Muscle layer of colon (tissue), 2 donors: ENCODE measurements around the gene MOSPD3.

ENCODE experiments used
- H3K27ac ChIP-seq: one replicate; pipeline ENCODE4 v1.7.0; 2013; ENCODE audit warnings: low read depth, mild to moderate bottlenecking, low read length, moderate library complexity
- H3K27me3 ChIP-seq, 2 donors: one replicate each; pipeline ENCODE4 v1.7.0; 2013; ENCODE audit warnings: low read length in 2 of 2, mild to moderate bottlenecking in 2 of 2; ENCODE audit not compliant: insufficient read depth in 2 of 2, control insufficient read depth in 1 of 2
- H3K36me3 ChIP-seq: one replicate; pipeline ENCODE4 v1.7.0; 2013; ENCODE audit warnings: mild to moderate bottlenecking, low read length; ENCODE audit not compliant: insufficient read depth
- H3K4me1 ChIP-seq: one replicate; pipeline ENCODE4 v1.7.0; 2013; ENCODE audit warnings: mild to moderate bottlenecking, low read length; ENCODE audit not compliant: insufficient read depth
- H3K4me3 ChIP-seq, 2 donors: one replicate each; pipeline ENCODE4 v1.7.0; 2013; ENCODE audit warnings: low read length in 2 of 2, low read depth in 1 of 2, mild to moderate bottlenecking in 1 of 2, moderate library complexity in 1 of 2
- H3K9ac ChIP-seq: one replicate; pipeline ENCODE4 v1.7.0; 2013; ENCODE audit warnings: low read length
- H3K9me3 ChIP-seq: one replicate; pipeline ENCODE4 v1.7.0; 2013; ENCODE audit warnings: mild to moderate bottlenecking, low read length
- donor health status: abdominal sarcoma.
- donor health status: Adenocarcinoma of cecum.

The MOSPD3 gene

GRCh38 chr7:100603726-100604027 lies 8.7 kb upstream of the MOSPD3 start:
- H3K36me3 ChIP-seq: no peaks in the 10 kb centered on the region
- peak overlapping the region; percentile 80 for H3K27ac ChIP-seq
- H3K27me3 ChIP-seq: no peaks in the 10 kb centered on the region
- H3K9ac ChIP-seq: no peak overlapping the region
- H3K9me3 ChIP-seq: no peaks in the 10 kb centered on the region
- H3K4me3 ChIP-seq: peak overlapping the region; percentile 26 to 55
- peaks cover 10% of the 10 kb centered on the region for H3K4me1 ChIP-seq

- Histone ChIP-seq H3K36me3 (no peaks in the 10 kb centered on the region), H3K9ac (no peak overlapping the region), H3K27me3 (no peaks in the 10 kb centered on the region), H3K4me3 (peak overlapping the region; percentile 52 to 64), H3K4me1 (peaks cover 10% of the 10 kb centered on the region), H3K9me3 (no peaks in the 10 kb centered on the region), H3K27ac (peak overlapping the region; percentile 80)
Observed at GRCh38 chr7:100604028-100604975, 8.0 kb upstream of the MOSPD3 start.

DNA sequence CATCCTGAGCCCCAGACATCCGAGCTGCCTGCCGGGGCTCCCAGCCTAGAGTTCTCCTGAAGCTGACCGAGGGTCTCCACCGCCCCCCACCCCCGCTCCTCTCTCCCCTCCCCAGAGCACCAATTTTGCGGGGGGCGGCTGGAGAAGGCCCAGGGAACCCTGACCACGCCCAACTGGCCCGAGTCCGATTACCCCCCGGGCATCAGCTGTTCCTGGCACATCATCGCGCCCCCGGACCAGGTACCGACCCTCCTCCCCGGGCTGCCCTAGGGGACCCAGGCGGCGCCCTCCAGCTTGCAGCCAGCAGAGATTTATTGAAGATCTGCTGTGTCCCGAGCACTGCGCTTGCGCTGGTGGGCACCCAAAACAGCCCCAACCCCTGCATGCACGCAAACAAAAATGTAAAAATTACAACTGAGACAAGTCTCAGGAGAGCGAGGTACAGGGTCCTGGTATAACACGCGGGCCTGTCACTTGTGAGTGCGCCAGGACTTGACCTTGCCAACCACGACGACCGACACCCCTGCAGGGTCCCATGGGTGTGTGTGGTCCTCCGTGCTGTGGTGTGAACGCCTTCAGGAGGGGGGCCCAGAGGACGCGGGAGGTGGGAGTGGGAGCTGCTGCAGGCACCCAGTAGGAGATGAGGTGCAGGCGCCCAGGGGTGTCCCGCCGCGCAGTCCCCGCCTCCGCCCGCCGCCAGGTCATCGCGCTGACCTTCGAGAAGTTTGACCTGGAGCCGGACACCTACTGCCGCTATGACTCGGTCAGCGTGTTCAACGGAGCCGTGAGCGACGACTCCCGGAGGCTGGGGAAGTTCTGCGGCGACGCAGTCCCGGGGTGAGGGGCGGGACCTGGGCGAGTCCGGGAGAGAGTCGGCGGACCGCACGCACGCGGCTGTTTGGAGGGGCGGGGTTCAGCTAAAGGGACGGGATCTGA lies 7.1 kb upstream of the MOSPD3 start:
- no peaks in the 10 kb centered on the region for H3K9me3 ChIP-seq

DNA sequence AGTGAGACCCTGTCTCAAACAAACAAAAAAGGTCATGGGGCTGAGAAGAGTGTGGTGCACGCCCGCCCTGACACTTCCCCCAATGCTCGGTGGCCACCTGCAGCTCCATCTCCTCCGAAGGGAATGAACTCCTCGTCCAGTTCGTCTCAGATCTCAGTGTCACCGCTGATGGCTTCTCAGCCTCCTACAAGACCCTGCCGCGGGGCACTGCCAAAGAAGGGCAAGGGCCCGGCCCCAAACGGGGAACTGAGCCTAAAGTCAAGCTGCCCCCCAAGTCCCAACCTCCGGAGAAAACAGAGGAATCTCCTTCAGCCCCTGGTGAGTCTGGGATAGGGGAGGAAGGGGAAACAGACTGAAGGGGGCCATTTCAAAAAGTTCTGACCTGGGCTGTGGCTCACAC lies 6.0 kb upstream of the MOSPD3 start:
- H3K9ac ChIP-seq: no peak overlapping the region
- H3K4me3 ChIP-seq: no peak overlapping the region
- no peaks in the 10 kb centered on the region for H3K36me3 ChIP-seq
- H3K9me3 ChIP-seq: no peaks in the 10 kb centered on the region
- H3K27ac ChIP-seq: no peak overlapping the region
- peaks cover 10% of the 10 kb centered on the region for H3K4me1 ChIP-seq
- no peaks in the 10 kb centered on the region for H3K27me3 ChIP-seq

More for the DNA sequence above, 7.1 kb upstream of the MOSPD3 start:
- no peaks in the 10 kb centered on the region for H3K27me3 ChIP-seq
- no peaks in the 10 kb centered on the region for H3K36me3 ChIP-seq
- peak overlapping the region; percentile 60 for H3K27ac ChIP-seq
- peak overlapping the region; percentile 52 to 64 for H3K4me3 ChIP-seq
- peaks cover 10% of the 10 kb centered on the region for H3K4me1 ChIP-seq
- H3K9ac ChIP-seq: no peak overlapping the region

- H3K36me3 ChIP-seq: no peaks in the 10 kb centered on the region
- no peak overlapping the region for H3K9ac ChIP-seq
- H3K4me3 ChIP-seq: no peak overlapping the region
- no peak overlapping the region for H3K27ac ChIP-seq
- no peaks in the 10 kb centered on the region for H3K9me3 ChIP-seq
- H3K4me1 ChIP-seq: peaks cover 10% of the 10 kb centered on the region
- no peaks in the 10 kb centered on the region for H3K27me3 ChIP-seq
Observed at GRCh38 chr7:100607111-100607510, 5.2 kb upstream of the MOSPD3 start.

GRCh38 chr7:100609958-100610357 lies 2.4 kb upstream of the MOSPD3 start:
- Histone ChIP-seq H3K9ac (no peak overlapping the region), H3K36me3 (no peaks in the 10 kb centered on the region), H3K27ac (no peak overlapping the region), H3K27me3 (no peaks in the 10 kb centered on the region), H3K9me3 (no peaks in the 10 kb centered on the region), H3K4me1 (peaks cover 14% of the 10 kb centered on the region), H3K4me3 (no peak overlapping the region)

- Histone ChIP-seq H3K27ac (peak overlapping the region; percentile 99), H3K9me3 (no peaks in the 10 kb centered on the region), H3K4me3 (peak overlapping the region; percentile 73 to 77), H3K27me3 (no peaks in the 10 kb centered on the region), H3K36me3 (peaks cover 5% of the 10 kb centered on the region), H3K9ac (peak overlapping the region; percentile 74), H3K4me1 (peaks cover 10% of the 10 kb centered on the region)
Observed at GRCh38 chr7:100612730-100613390, 520 bp downstream of the MOSPD3 start.

- Histone ChIP-seq H3K9ac (peak overlapping the region; percentile 74), H3K36me3 (peaks cover 5% of the 10 kb centered on the region), H3K4me3 (peak overlapping the region; percentile 73 to 77), H3K4me1 (peaks cover 10% of the 10 kb centered on the region), H3K27me3 (no peaks in the 10 kb centered on the region), H3K27ac (no peak overlapping the region), H3K9me3 (no peaks in the 10 kb centered on the region)
Observed at GRCh38 chr7:100613412-100614175, 1.3 kb downstream of the MOSPD3 start.

DNA sequence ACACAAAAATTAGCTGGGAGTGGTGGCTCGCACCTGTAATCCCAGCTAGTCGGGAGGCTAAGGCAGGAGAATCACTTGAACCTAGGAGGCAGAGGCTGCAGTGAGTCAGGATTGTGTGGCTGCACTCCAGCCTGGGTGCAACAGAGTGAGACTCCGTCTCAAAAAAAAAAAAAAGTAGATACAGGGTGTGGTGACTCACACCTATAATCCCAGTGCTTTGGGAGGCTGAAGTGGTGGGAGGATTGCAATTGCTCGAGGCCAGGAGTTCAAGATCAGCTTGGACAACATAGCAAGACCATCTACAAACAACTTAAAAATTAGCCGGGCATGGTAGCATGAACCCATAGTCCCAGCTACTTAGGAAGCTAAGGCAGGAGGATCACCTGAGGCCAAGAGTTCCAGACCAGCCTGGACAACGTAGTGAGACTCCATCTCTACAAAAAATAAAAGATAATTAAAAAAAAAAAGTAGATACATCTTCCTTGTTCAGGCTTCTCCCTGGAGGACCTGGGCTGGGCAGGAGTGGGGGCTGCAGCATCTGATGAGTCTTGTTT lies 2.0 kb downstream of the MOSPD3 start:
- no peak overlapping the region for H3K4me3 ChIP-seq
- H3K4me1 ChIP-seq: peaks cover 10% of the 10 kb centered on the region
- no peaks in the 10 kb centered on the region for H3K27me3 ChIP-seq
- H3K27ac ChIP-seq: no peak overlapping the region
- peaks cover 5% of the 10 kb centered on the region for H3K36me3 ChIP-seq
- no peak overlapping the region for H3K9ac ChIP-seq
- no peaks in the 10 kb centered on the region for H3K9me3 ChIP-seq

- no peaks in the 10 kb centered on the region for H3K9me3 ChIP-seq
- no peak overlapping the region for H3K4me3 ChIP-seq
- H3K4me1 ChIP-seq: no peaks in the 10 kb centered on the region
- no peaks in the 10 kb centered on the region for H3K27me3 ChIP-seq
- peaks cover 5% of the 10 kb centered on the region for H3K36me3 ChIP-seq
- no peak overlapping the region for H3K9ac ChIP-seq
- no peak overlapping the region for H3K27ac ChIP-seq
Observed at GRCh38 chr7:100620239-100620638, 7.9 kb downstream of the MOSPD3 start.
